Activated T-helper 1 cell treated with anti-CD3 and anti-CD28 coated beads, Interleukin-12 subunit alpha, Interleukin-12 subunit beta, Interleukin-2, Interleukin-4 antibody, amounts not matched to agents 30 ng/mL and 10 ng/mL and 1 ng/mL, durations not matched to agents 14 hours and 24 hours and 36 hours (primary cell): ENCODE data around the gene PHKG1. TPM values are rescaled to one million over a fixed set of nuclear protein-coding genes. Genes with fewer than 3 reads are reported as not detected.
"Not testable (repeated sequence)": the region's sequence is repeated elsewhere in the genome, so short reads cannot be mapped to it uniquely, and the experiment has no call there.

Experiments
- DNase-seq: peaks from one replicate; pipeline ENCODE4 v3.0.0; 2021; ENCODE audit warnings: low spot score
- H3K27ac Mint-ChIP-seq: one replicate; pipeline ENCODE4 v1.8.0; 2021; ENCODE audit warnings: mild to moderate bottlenecking, mixed read lengths
- H3K27me3 Mint-ChIP-seq: one replicate; pipeline ENCODE4 v1.8.0; 2022; ENCODE audit warnings: mild to moderate bottlenecking, moderate library complexity, mixed read lengths; ENCODE audit not compliant: insufficient read depth
- H3K36me3 Mint-ChIP-seq: one replicate; pipeline ENCODE4 v1.8.0; 2021; ENCODE audit warnings: low read depth, mixed read lengths
- H3K4me1 Mint-ChIP-seq: one replicate; pipeline ENCODE4 v1.8.0; 2021; ENCODE audit warnings: low read depth, mixed read lengths
- H3K4me3 Mint-ChIP-seq: one replicate; pipeline ENCODE4 v1.8.0; 2021; ENCODE audit warnings: mild to moderate bottlenecking, moderate library complexity, mixed read lengths
- H3K9me3 Mint-ChIP-seq: one replicate; pipeline ENCODE4 v1.8.0; 2021; ENCODE audit warnings: mixed read lengths
- intact Hi-C: fragments of 100-400 bp; cut with micrococcal nuclease; formaldehyde crosslinking; loops from one replicate; pipeline ENCODE4 v1.15.1; 2024
- total RNA-seq: library from RNA; stranded (reverse); gene quantifications from 2 replicates; pipeline ENCODE4 v1.2.3, GENCODE V29; 2022

PHKG1 gene
- total RNA-seq, 1 donor from 2014 or later, result 4.3 TPM

GRCh38 chr7:56078196-56078595 is 14.6 kb downstream of the PHKG1 start:
- Mint-ChIP-seq H3K4me1 (peaks cover 5% of the 10 kb centered on the region), H3K27me3 (no peaks in the 10 kb centered on the region), H3K36me3 (peaks cover 25% of the 10 kb centered on the region), H3K9me3 (no peaks in the 10 kb centered on the region), H3K4me3 (no peak overlapping the region), H3K27ac (no peak overlapping the region)
- intact Hi-C loops, result no loop called here
- DNase-seq, result no peak

- H3K9me3 Mint-ChIP-seq, result no peaks in the 10 kb centered on the region
- DNase-seq, result no peak
- no peak overlapping the region for H3K4me3 Mint-ChIP-seq
- peaks cover 28% of the 10 kb centered on the region for H3K36me3 Mint-ChIP-seq
- peaks cover 5% of the 10 kb centered on the region for H3K4me1 Mint-ChIP-seq
- intact Hi-C loops, result no loop called here
- no peaks in the 10 kb centered on the region for H3K27me3 Mint-ChIP-seq
- no peak overlapping the region for H3K27ac Mint-ChIP-seq
These were observed 15.1 kb downstream of the PHKG1 start for GRCh38 chr7:56077681-56078080.

- H3K4me1 Mint-ChIP-seq, result peaks cover 5% of the 10 kb centered on the region
- peak; percentile 59 for DNase-seq
- H3K27ac Mint-ChIP-seq, result peak overlapping the region; percentile 24
These were observed 18.4 kb downstream of the PHKG1 start for GRCh38 chr7:56074371-56074791.

GRCh38 chr7:56066376-56066775 is 26.4 kb downstream of the PHKG1 start:
- DNase-seq, intact Hi-C loops, H3K27ac Mint-ChIP-seq, H3K9me3 Mint-ChIP-seq, H3K27me3 Mint-ChIP-seq: not testable (repeated sequence)
- Mint-ChIP-seq H3K36me3 (peaks cover 41% of the 10 kb centered on the region), H3K4me1 (peaks cover 30% of the 10 kb centered on the region), H3K4me3 (peak overlapping the region; percentile 7)

More at GRCh38 chr7:56074371-56074791, 18.4 kb downstream of the PHKG1 start:
- intact Hi-C loops, result loop anchor here (1.0 kb wide), 4 partner anchors 10 to 433 kb away; partner anchors contain the start of gene SUMF2
- Mint-ChIP-seq H3K9me3 (no peaks in the 10 kb centered on the region), H3K27me3 (no peaks in the 10 kb centered on the region), H3K36me3 (peaks cover 30% of the 10 kb centered on the region), H3K4me3 (no peak overlapping the region)

GRCh38 chr7:56063882-56064625 is 28.7 kb downstream of the PHKG1 start, which contains the start of gene SUMF2:
Gene SUMF2 (plus strand): TSS chr7:56064286. CDS start chr7:56064312, 26 bp downstream.
- Mint-ChIP-seq H3K9me3 (no peaks in the 10 kb centered on the region), H3K27me3 (no peaks in the 10 kb centered on the region), H3K4me1 (peaks cover 46% of the 10 kb centered on the region), H3K36me3 (peaks cover 51% of the 10 kb centered on the region), H3K27ac (peak within 1 kb of the TSS; percentile 87), H3K4me3 (peak within 1 kb of the TSS; percentile 94)
- peak; percentile 88 for DNase-seq
- intact Hi-C loops, result loop anchor here (1.0 to 2.0 kb wide), 5 partner anchors 10 to 1305 kb away; partner anchors contain the start of genes CCT6A, CHCHD2, PSPH and SEC61G

GRCh38 chr7:56063500-56063881 is 29.3 kb downstream of the PHKG1 start:
- Mint-ChIP-seq H3K27ac (peak overlapping the region; percentile 87), H3K4me3 (peak overlapping the region; percentile 94), H3K27me3 (no peaks in the 10 kb centered on the region), H3K4me1 (peaks cover 46% of the 10 kb centered on the region), H3K36me3 (peaks cover 50% of the 10 kb centered on the region), H3K9me3 (no peaks in the 10 kb centered on the region)
- intact Hi-C loops, result no loop called here
- no peak for DNase-seq

GRCh38 chr7:56062382-56062781 is 30.4 kb downstream of the PHKG1 start:
- Mint-ChIP-seq H3K4me1 (peaks cover 52% of the 10 kb centered on the region), H3K27me3 (no peaks in the 10 kb centered on the region), H3K4me3 (peak overlapping the region; percentile 50), H3K36me3 (peaks cover 60% of the 10 kb centered on the region), H3K9me3 (no peaks in the 10 kb centered on the region), H3K27ac (peak overlapping the region; percentile 40)
- no peak for DNase-seq
- intact Hi-C loops, result no loop called here

- peaks cover 51% of the 10 kb centered on the region for H3K4me1 Mint-ChIP-seq
- H3K27ac Mint-ChIP-seq, result peak overlapping the region; percentile 23
- H3K4me3 Mint-ChIP-seq, result peak overlapping the region; percentile 59
- intact Hi-C loops, result loop anchor here (5.0 kb wide), 3 partner anchors 153 to 522 kb away; partner anchors contain the start of gene VOPP1
- peaks cover 49% of the 10 kb centered on the region for H3K36me3 Mint-ChIP-seq
- H3K27me3 Mint-ChIP-seq, result no peaks in the 10 kb centered on the region
- no peak for DNase-seq
- H3K9me3 Mint-ChIP-seq, result no peaks in the 10 kb centered on the region
These were observed 38.8 kb downstream of the PHKG1 start for GRCh38 chr7:56053993-56054392.

- no peaks in the 10 kb centered on the region for H3K9me3 Mint-ChIP-seq
- H3K4me1 Mint-ChIP-seq, result peaks cover 51% of the 10 kb centered on the region
- DNase-seq, result no peak
- intact Hi-C loops, result loop anchor here (5.0 kb wide), 3 partner anchors 154 to 521 kb away; partner anchors contain the start of gene VOPP1
- peaks cover 44% of the 10 kb centered on the region for H3K36me3 Mint-ChIP-seq
- H3K4me3 Mint-ChIP-seq, result peak overlapping the region; percentile 97
- H3K27me3 Mint-ChIP-seq, result no peaks in the 10 kb centered on the region
- no peak overlapping the region for H3K27ac Mint-ChIP-seq
These were observed 39.4 kb downstream of the PHKG1 start for GRCh38 chr7:56053379-56053778.

- Mint-ChIP-seq H3K4me1 (peaks cover 46% of the 10 kb centered on the region), H3K27ac (peak within 1 kb of the TSS; percentile 95), H3K9me3 (no peaks in the 10 kb centered on the region), H3K36me3 (peaks cover 31% of the 10 kb centered on the region), H3K27me3 (no peaks in the 10 kb centered on the region), H3K4me3 (peak within 1 kb of the TSS; percentile 97)
- peak; percentile 89 for DNase-seq
- intact Hi-C loops, result loop anchor here (1.0 to 5.0 kb wide), 12 partner anchors 13 to 685 kb away; partner anchors contain the start of genes CHCHD2, MRPS17, NIPSNAP2 and SUMF2
These were observed 41.2 kb downstream of the PHKG1 start, which contains the start of the genes CCT6A and PSPH for GRCh38 chr7:56051339-56052191. Gene CCT6A (plus strand): TSS chr7:56051765. CDS start chr7:56051849, 84 bp downstream. Gene PSPH (minus strand): TSS chr7:56051444. CDS start chr7:56021212, 30,232 bp downstream.

- no peak for DNase-seq
- Mint-ChIP-seq H3K27me3 (no peaks in the 10 kb centered on the region), H3K9me3 (no peaks in the 10 kb centered on the region), H3K4me3 (peak overlapping the region; percentile 97), H3K36me3 (peaks cover 28% of the 10 kb centered on the region), H3K27ac (peak overlapping the region; percentile 95), H3K4me1 (peaks cover 43% of the 10 kb centered on the region)
- intact Hi-C loops, result loop anchor here (1.0 to 5.0 kb wide), 12 partner anchors 13 to 685 kb away; partner anchors contain the start of genes CHCHD2, MRPS17, NIPSNAP2 and SUMF2
These were observed 41.8 kb downstream of the PHKG1 start for GRCh38 chr7:56051053-56051338.

GRCh38 chr7:56048763-56049162 is 44.0 kb downstream of the PHKG1 start:
- DNase-seq, intact Hi-C loops, H3K9me3 Mint-ChIP-seq, H3K27me3 Mint-ChIP-seq, H3K27ac Mint-ChIP-seq, H3K4me3 Mint-ChIP-seq: not testable (repeated sequence)
- peaks cover 12% of the 10 kb centered on the region for H3K36me3 Mint-ChIP-seq
- H3K4me1 Mint-ChIP-seq, result peaks cover 21% of the 10 kb centered on the region
